ENCODE data around the gene DNASE2B.
"Not testable (repeated sequence)": the region's sequence is repeated elsewhere in the genome, so short reads cannot be mapped to it uniquely, and the experiment has no call there.

DNA sequence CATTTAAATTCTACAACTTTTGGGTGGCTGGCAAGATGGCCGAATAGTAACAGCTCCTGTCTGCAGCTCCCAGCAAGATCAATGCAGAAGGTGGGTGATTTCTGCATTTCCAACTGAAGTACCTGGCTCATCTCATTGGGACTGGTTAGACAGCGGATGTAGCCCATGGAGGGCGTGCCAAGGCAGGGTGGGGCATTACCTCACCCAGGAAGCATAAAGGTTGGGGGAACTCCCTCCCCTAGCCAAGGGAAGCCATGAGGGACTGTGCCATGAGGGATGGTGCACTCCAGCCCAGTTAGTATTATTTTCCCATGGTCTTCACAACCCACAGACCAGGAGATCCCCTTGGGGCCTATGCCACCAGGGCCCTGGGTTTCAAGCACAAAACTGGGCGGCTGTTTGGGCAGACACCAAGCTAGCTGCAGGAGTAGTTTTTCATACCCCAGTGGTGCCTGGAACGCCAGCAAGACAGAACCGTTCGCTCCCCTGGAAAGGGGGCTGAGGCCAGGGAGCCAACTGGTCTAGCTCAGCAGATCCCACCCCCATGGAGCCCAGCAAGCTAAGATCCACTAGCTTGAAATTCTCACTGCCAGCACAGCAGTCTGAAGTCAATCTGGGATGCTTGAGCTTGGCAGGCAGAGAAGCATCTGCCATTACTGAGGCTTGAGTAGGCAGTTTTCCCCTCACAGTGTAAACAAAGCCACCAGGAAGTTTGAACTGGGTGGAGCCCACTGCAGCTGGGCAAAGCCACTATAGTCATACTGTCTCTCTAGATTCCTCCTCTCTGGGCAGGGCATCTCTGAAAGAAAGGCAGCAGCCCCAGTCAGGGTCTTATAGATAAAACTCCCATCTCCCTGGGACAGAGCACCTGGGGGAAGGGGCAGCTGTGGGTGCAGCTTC is 44.7 kb downstream of the DNASE2B start:
- TF ChIP-seq, protein P1, sequence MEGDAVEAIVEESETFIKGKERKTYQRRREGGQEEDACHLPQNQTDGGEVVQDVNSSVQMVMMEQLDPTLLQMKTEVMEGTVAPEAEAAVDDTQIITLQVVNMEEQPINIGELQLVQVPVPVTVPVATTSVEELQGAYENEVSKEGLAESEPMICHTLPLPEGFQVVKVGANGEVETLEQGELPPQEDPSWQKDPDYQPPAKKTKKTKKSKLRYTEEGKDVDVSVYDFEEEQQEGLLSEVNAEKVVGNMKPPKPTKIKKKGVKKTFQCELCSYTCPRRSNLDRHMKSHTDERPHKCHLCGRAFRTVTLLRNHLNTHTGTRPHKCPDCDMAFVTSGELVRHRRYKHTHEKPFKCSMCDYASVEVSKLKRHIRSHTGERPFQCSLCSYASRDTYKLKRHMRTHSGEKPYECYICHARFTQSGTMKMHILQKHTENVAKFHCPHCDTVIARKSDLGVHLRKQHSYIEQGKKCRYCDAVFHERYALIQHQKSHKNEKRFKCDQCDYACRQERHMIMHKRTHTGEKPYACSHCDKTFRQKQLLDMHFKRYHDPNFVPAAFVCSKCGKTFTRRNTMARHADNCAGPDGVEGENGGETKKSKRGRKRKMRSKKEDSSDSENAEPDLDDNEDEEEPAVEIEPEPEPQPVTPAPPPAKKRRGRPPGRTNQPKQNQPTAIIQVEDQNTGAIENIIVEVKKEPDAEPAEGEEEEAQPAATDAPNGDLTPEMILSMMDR (conservative IDR thresholded peaks at IDR 0.05; ENCODE audit: low read depth in 2 of 2), result not testable (repeated sequence)
- TF ChIP-seq, protein P2, sequence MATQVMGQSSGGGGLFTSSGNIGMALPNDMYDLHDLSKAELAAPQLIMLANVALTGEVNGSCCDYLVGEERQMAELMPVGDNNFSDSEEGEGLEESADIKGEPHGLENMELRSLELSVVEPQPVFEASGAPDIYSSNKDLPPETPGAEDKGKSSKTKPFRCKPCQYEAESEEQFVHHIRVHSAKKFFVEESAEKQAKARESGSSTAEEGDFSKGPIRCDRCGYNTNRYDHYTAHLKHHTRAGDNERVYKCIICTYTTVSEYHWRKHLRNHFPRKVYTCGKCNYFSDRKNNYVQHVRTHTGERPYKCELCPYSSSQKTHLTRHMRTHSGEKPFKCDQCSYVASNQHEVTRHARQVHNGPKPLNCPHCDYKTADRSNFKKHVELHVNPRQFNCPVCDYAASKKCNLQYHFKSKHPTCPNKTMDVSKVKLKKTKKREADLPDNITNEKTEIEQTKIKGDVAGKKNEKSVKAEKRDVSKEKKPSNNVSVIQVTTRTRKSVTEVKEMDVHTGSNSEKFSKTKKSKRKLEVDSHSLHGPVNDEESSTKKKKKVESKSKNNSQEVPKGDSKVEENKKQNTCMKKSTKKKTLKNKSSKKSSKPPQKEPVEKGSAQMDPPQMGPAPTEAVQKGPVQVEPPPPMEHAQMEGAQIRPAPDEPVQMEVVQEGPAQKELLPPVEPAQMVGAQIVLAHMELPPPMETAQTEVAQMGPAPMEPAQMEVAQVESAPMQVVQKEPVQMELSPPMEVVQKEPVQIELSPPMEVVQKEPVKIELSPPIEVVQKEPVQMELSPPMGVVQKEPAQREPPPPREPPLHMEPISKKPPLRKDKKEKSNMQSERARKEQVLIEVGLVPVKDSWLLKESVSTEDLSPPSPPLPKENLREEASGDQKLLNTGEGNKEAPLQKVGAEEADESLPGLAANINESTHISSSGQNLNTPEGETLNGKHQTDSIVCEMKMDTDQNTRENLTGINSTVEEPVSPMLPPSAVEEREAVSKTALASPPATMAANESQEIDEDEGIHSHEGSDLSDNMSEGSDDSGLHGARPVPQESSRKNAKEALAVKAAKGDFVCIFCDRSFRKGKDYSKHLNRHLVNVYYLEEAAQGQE (IDR thresholded peaks at IDR 0.05; ENCODE audit: unreplicated experiment), result not testable (repeated sequence)
- TF ChIP-seq EZH2 (IDR thresholded peaks at IDR 0.05; ENCODE audit: low read depth, unreplicated experiment); POLR2AphosphoS5 (IDR thresholded peaks at IDR 0.05; ENCODE audit: low read depth); ZNF331 (CRISPR knock-in tag; IDR thresholded peaks at IDR 0.05; ENCODE audit: low read depth); EZH2phosphoT487 (IDR thresholded peaks at IDR 0.05; ENCODE audit: unreplicated experiment): not testable (repeated sequence)
- TF ChIP-seq, protein P3, sequence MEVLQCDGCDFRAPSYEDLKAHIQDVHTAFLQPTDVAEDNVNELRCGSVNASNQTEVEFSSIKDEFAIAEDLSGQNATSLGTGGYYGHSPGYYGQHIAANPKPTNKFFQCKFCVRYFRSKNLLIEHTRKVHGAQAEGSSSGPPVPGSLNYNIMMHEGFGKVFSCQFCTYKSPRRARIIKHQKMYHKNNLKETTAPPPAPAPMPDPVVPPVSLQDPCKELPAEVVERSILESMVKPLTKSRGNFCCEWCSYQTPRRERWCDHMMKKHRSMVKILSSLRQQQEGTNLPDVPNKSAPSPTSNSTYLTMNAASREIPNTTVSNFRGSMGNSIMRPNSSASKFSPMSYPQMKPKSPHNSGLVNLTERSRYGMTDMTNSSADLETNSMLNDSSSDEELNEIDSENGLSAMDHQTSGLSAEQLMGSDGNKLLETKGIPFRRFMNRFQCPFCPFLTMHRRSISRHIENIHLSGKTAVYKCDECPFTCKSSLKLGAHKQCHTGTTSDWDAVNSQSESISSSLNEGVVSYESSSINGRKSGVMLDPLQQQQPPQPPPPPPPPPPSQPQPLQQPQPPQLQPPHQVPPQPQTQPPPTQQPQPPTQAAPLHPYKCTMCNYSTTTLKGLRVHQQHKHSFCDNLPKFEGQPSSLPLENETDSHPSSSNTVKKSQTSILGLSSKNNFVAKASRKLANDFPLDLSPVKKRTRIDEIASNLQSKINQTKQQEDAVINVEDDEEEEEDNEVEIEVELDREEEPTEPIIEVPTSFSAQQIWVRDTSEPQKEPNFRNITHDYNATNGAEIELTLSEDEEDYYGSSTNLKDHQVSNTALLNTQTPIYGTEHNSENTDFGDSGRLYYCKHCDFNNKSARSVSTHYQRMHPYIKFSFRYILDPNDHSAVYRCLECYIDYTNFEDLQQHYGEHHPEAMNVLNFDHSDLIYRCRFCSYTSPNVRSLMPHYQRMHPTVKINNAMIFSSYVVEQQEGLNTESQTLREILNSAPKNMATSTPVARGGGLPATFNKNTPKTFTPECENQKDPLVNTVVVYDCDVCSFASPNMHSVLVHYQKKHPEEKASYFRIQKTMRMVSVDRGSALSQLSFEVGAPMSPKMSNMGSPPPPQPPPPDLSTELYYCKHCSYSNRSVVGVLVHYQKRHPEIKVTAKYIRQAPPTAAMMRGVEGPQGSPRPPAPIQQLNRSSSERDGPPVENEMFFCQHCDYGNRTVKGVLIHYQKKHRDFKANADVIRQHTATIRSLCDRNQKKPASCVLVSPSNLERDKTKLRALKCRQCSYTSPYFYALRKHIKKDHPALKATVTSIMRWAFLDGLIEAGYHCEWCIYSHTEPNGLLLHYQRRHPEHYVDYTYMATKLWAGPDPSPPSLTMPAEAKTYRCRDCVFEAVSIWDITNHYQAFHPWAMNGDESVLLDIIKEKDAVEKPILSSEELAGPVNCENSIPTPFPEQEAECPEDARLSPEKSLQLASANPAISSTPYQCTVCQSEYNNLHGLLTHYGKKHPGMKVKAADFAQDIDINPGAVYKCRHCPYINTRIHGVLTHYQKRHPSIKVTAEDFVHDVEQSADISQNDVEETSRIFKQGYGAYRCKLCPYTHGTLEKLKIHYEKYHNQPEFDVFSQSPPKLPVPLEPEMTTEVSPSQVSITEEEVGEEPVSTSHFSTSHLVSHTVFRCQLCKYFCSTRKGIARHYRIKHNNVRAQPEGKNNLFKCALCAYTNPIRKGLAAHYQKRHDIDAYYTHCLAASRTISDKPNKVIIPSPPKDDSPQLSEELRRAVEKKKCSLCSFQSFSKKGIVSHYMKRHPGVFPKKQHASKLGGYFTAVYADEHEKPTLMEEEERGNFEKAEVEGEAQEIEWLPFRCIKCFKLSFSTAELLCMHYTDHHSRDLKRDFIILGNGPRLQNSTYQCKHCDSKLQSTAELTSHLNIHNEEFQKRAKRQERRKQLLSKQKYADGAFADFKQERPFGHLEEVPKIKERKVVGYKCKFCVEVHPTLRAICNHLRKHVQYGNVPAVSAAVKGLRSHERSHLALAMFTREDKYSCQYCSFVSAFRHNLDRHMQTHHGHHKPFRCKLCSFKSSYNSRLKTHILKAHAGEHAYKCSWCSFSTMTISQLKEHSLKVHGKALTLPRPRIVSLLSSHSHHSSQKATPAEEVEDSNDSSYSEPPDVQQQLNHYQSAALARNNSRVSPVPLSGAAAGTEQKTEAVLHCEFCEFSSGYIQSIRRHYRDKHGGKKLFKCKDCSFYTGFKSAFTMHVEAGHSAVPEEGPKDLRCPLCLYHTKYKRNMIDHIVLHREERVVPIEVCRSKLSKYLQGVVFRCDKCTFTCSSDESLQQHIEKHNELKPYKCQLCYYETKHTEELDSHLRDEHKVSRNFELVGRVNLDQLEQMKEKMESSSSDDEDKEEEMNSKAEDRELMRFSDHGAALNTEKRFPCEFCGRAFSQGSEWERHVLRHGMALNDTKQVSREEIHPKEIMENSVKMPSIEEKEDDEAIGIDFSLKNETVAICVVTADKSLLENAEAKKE (CRISPR knock-in tag; IDR thresholded peaks at IDR 0.05), result not testable (repeated sequence)
